Transverse colon (tissue), 4 donors: Measurements from ENCODE around the gene VMP1.

Experiments
- CTCF ChIP-seq, 5 experiments: fragments of 200-600 bp in 3 of 5; fragments of 450-650 bp in 2 of 5; sonication (generic) in 3 of 5; IDR thresholded peaks; 1 replicate in 2 of 5; 2 replicates in 3 of 5; pipeline ENCODE4 v1.5.1; 2016 to 2017; ENCODE audit warnings: antibody characterized with exemption in 5 of 5, inconsistent platforms in 3 of 5, mild to moderate bottlenecking in 2 of 5, moderate library complexity in 1 of 5
- POLR2A ChIP-seq: fragments of 450-650 bp; IDR thresholded peaks from one replicate; pipeline ENCODE4 v1.6.1; 2016; ENCODE audit warnings: antibody characterized with exemption, mild to moderate bottlenecking, moderate library complexity
- POLR2AphosphoS5 ChIP-seq, 3 donors: sonication (generic); formaldehyde crosslinking; IDR thresholded peaks; one replicate each; pipeline ENCODE4 v1.6.1; 2016; ENCODE audit warnings: antibody characterized with exemption in 3 of 3

GRCh38 chr17:59761385-59762048 is 54.1 kb downstream of the VMP1 start:
- TF ChIP-seq POLR2A (no peak), CTCF (IDR thresholded peaks at IDR 0.05) (no peak), POLR2AphosphoS5 (IDR thresholded peaks at IDR 0.05) (no peak)
